Suprapubic skin (tissue), 4 donors: ENCODE measurements around the gene SFSWAP. TPM values are rescaled to one million over a fixed set of nuclear protein-coding genes. Genes with fewer than 3 reads are reported as not detected.

Experiments used
- DNase-seq, 2 donors: peaks; one replicate each; pipeline ENCODE4 v3.0.0-alpha.2; 2019; ENCODE audit warnings: low spot score in 2 of 2
- H3K27ac ChIP-seq: fragments of 200-600 bp; sonication (generic); one replicate; pipeline ENCODE4 v1.5.1; 2019
- H3K27me3 ChIP-seq: fragments of 200-600 bp; sonication (generic); one replicate; pipeline ENCODE4 v1.5.1; 2019
- H3K36me3 ChIP-seq: fragments of 200-600 bp; sonication (generic); one replicate; pipeline ENCODE4 v1.5.1; 2019
- H3K4me1 ChIP-seq: fragments of 200-600 bp; sonication (generic); one replicate; pipeline ENCODE4 v1.5.1; 2019
- H3K4me3 ChIP-seq: fragments of 200-600 bp; sonication (generic); one replicate; pipeline ENCODE4 v1.5.1; 2019; ENCODE audit warnings: mild to moderate bottlenecking
- H3K9me3 ChIP-seq: fragments of 200-600 bp; sonication (generic); one replicate; pipeline ENCODE4 v1.5.1; 2019
- EP300 ChIP-seq: sonication (generic); formaldehyde crosslinking; IDR thresholded peaks from one replicate; pipeline ENCODE4 v1.6.1; 2017; ENCODE audit warnings: antibody characterized with exemption
- POLR2A ChIP-seq, 2 donors: fragments of 450-650 bp; IDR thresholded peaks; one replicate each; pipeline ENCODE4 v1.6.1; 2017; ENCODE audit warnings: antibody characterized with exemption in 2 of 2, mild to moderate bottlenecking in 2 of 2, moderate library complexity in 2 of 2
- POLR2AphosphoS5 ChIP-seq, 3 donors: sonication (generic); formaldehyde crosslinking; IDR thresholded peaks; one replicate each; pipeline ENCODE4 v1.6.1; 2017; ENCODE audit warnings: antibody characterized with exemption in 3 of 3
- WGBS: methylation state at CpG from one replicate; pipeline ENCODE4 v1.1.5; 2018; 5-methylcytosine and 5-hydroxymethylcytosine counted together
- total RNA-seq, 4 donors: library from RNA; depleted of rRNA; stranded (reverse); fragments of >200 nt; gene quantifications; one replicate each; pipeline ENCODE4 v1.1.0, GENCODE V29; 2016
- TF ChIP-seq, protein P1 (sequence below), 2 donors: fragments of 200-600 bp in 1 of 2; fragments of 450-650 bp in 1 of 2; sonication (generic) in 1 of 2; IDR thresholded peaks; one replicate each; pipeline ENCODE4 v1.5.1; 2016 to 2019; ENCODE audit warnings: antibody characterized with exemption in 2 of 2, mild to moderate bottlenecking in 1 of 2, moderate library complexity in 1 of 2

The SFSWAP gene
- total RNA-seq, 4 donors from 2014 or later, result 41.3 to 107 (median 49.9) TPM

DNA sequence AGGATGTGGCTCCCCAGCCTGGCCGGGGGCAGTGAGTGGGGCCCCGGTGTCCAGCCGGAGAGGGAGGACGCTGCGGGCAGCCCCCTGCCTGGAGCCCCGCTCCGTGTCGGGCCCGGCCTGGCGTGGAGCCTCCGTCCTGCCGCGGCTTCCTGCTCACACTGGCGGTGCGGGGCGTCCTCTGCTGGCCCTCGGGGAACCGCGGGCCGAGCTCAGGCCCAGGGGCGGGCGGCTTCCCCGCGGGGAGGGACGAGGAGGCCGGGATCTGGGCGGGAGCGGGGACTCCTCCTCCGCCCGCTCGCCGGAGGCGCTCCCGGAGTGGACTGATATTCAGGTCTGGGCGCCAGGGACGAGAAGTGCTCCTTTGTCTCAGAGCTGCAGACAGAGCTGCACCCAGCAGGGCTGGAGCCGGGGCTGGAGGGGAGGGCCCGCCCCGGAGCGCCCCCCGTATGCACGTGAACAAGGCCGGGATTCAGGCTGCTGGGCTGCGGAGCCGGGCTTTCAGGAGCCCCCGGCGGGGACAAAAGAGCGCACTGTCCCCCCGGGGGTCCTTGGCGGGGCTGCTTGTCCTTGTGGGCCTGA lies 119.5 kb downstream of the SFSWAP start:
- no peak for TF ChIP-seq POLR2A (IDR thresholded peaks at IDR 0.05)
- no peak for TF ChIP-seq EP300
- peak in 1 of 3 donors; percentile 4 for TF ChIP-seq POLR2AphosphoS5 (IDR thresholded peaks at IDR 0.05)
- TF ChIP-seq, protein P1, sequence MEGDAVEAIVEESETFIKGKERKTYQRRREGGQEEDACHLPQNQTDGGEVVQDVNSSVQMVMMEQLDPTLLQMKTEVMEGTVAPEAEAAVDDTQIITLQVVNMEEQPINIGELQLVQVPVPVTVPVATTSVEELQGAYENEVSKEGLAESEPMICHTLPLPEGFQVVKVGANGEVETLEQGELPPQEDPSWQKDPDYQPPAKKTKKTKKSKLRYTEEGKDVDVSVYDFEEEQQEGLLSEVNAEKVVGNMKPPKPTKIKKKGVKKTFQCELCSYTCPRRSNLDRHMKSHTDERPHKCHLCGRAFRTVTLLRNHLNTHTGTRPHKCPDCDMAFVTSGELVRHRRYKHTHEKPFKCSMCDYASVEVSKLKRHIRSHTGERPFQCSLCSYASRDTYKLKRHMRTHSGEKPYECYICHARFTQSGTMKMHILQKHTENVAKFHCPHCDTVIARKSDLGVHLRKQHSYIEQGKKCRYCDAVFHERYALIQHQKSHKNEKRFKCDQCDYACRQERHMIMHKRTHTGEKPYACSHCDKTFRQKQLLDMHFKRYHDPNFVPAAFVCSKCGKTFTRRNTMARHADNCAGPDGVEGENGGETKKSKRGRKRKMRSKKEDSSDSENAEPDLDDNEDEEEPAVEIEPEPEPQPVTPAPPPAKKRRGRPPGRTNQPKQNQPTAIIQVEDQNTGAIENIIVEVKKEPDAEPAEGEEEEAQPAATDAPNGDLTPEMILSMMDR (IDR thresholded peaks at IDR 0.05), result peak; percentile 26 to 67
- Histone ChIP-seq H3K9me3 (no peaks in the 10 kb centered on the region), H3K4me3 (peak overlapping the region; percentile 68), H3K27me3 (peaks cover 81% of the 10 kb centered on the region), H3K36me3 (no peaks in the 10 kb centered on the region), H3K27ac (peak overlapping the region; percentile 3), H3K4me1 (peaks cover 47% of the 10 kb centered on the region)
- DNase-seq, result peak; percentile 87 to 90
- WGBS, result 1% methylated on average over 32 of the region's 50 CpGs

DNA sequence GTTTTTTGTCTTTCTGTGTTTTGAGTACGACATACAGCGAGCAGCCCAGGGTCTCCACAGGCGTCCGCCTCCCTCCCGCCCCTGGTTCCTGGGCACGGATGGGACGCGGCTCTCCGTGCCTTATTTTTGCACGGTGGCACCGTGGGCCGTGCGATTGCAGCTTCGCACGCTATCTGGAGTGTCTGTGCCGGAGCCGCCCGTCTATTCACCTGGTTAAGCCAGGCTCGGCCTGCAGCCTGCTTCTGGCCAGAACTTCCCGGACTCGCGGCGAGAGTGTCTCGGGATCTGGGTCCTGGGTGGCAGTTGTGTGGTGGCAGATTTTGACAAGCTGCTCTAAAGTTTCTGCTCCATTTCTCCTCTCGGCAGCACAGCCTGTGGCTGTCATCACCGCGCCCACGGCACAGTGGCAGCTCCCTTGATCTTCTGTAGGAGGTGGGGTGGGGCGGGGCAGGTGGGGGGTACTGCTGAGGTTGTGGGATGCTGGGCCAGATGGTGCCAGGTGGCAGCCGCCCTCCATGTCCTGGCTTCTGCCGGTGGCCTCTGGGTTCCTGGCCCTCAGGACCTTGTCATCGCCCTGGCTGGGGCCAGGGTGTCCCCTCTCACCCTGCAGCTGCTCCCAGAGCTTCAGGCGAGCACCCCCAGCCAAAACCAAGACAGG lies 120.2 kb downstream of the SFSWAP start:
- H3K4me3 ChIP-seq, result peak overlapping the region; percentile 68
- TF ChIP-seq POLR2A (IDR thresholded peaks at IDR 0.05), result no peak
- no peak for TF ChIP-seq POLR2AphosphoS5 (IDR thresholded peaks at IDR 0.05)
- no peak for TF ChIP-seq EP300
- TF ChIP-seq, protein P1 (IDR thresholded peaks at IDR 0.05), result no peak
- WGBS, result 0% methylated on average over 2 of the region's 33 CpGs
- H3K27ac ChIP-seq, result peak overlapping the region; percentile 3
- no peaks in the 10 kb centered on the region for H3K9me3 ChIP-seq
- peaks cover 47% of the 10 kb centered on the region for H3K4me1 ChIP-seq
- peaks cover 85% of the 10 kb centered on the region for H3K27me3 ChIP-seq
- DNase-seq, result peak in 1 of 2 donors; percentile 77
- no peaks in the 10 kb centered on the region for H3K36me3 ChIP-seq

DNA sequence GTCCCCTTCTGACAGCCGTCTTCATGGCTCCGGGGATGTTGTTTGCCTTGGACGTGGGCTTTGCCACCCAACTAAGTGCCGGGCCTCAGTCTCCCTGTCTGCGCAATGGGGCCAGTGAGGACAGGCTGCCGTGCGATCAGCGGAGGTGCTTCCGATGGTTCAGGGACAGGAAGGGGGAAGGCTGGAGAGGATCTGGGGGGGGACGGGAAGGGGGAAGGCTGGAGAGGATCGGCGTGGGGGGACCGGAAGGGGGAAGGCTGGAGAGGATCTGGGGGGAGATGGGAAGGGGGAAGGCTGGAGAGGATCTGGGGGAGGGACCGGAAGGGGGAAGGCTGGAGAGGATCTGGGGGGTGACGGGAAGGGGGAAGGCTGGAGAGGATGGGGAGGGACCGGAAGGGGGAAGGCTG lies 120.7 kb downstream of the SFSWAP start:
- peaks cover 47% of the 10 kb centered on the region for H3K4me1 ChIP-seq
- no peaks in the 10 kb centered on the region for H3K36me3 ChIP-seq
- peak overlapping the region; percentile 68 for H3K4me3 ChIP-seq
- H3K27ac ChIP-seq, result peak overlapping the region; percentile 3
- H3K9me3 ChIP-seq, result no peaks in the 10 kb centered on the region
- TF ChIP-seq POLR2AphosphoS5 (IDR thresholded peaks at IDR 0.05) (no peak), POLR2A (IDR thresholded peaks at IDR 0.05) (no peak), EP300 (no peak)
- TF ChIP-seq, protein P1 (IDR thresholded peaks at IDR 0.05), result no peak
- peak in 1 of 2 donors; percentile 59 for DNase-seq
- H3K27me3 ChIP-seq, result peaks cover 79% of the 10 kb centered on the region
- WGBS, result 13% methylated on average over 3 of the region's 16 CpGs

DNA sequence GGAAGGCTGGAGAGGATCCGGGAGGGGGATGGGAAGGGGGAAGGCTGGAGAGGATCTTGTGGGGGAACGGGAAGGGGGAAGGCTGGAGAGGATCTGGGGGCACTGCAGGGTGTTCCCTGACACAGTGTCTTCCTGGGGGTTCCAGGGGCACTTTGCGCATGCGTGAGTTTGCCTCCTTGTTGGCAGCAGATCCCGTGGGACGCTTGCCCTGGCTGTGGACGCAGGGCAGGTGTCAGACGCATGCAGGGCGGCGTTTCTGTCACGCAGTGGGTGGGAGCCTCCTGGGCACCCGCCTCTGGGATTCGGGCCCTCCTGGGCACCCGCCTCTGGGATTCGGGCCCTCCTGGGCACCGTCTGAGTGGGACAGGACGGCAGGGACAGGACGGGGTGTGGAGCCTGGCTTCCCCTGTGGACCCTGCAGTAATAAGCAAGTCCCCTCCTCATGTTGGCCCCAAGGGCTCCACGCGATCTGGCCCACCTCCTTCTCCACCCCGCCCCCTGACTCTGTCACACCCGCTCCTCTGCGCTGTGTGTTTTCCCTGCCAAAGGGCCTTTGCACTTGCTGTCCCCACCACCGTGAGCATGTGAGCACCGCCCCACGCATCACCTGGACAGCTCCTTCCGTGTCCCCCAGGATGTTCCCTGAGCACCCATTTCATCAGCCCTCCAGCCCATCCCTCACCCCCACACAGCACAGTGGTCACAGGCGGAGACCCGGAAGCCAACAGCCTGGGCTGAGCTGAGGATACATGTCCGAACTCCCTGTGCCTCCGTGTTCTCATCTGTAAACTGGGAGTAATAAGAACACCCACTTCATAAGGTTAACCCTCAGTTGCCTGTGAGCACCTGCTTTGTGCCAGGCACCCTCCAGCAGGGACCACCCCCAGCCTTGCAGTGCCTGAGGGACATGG lies 121.7 kb downstream of the SFSWAP start:
- Histone ChIP-seq H3K36me3 (no peaks in the 10 kb centered on the region), H3K9me3 (no peaks in the 10 kb centered on the region), H3K27ac (peak overlapping the region; percentile 0), H3K4me3 (peak overlapping the region; percentile 68), H3K27me3 (peaks cover 72% of the 10 kb centered on the region), H3K4me1 (peaks cover 45% of the 10 kb centered on the region)
- peak; percentile 81 to 85 for DNase-seq
- no peak for TF ChIP-seq POLR2A (IDR thresholded peaks at IDR 0.05)
- TF ChIP-seq, protein P1 (IDR thresholded peaks at IDR 0.05), result no peak
- no peak for TF ChIP-seq POLR2AphosphoS5 (IDR thresholded peaks at IDR 0.05)
- TF ChIP-seq EP300, result no peak
- 24% methylated on average over 19 of the region's 31 CpGs for WGBS
